ENCODE results near the gene AAGAB.
"Not testable (repeated sequence)": the region's sequence is repeated elsewhere in the genome, so short reads cannot be mapped to it uniquely, and the experiment has no call there.

The AAGAB gene

DNA sequence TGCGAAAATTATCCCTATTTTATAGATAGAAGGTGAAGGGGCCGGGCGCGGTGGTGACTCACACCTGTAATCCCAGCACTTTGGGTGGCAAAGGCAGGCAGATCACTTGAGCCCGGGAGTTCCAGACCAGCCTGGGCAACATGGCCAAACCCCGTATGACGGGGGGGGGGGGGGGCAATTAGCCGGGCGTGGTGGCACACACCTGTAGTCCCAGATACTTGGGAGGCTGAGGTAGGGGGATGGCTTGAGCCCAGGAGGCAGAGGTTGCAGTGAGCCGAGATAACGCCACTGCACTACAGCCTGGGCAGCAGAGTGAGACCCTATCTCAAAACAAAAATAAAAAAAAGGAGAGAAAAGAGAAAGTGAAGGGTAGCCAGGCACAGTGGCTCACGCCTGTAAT, 1.4 kb downstream of the AAGAB start:
- H3K36me3 ChIP-seq (ENCODE audit: control insufficient read depth, insufficient read depth, low read length), result no peaks in the 10 kb centered on the region
- no peak overlapping the region for H3K9ac ChIP-seq
- H3K27ac ChIP-seq, result no peak overlapping the region
- H2AFZ ChIP-seq, result no peak overlapping the region
- H3K4me2 ChIP-seq (ENCODE audit: low read length), result no peak overlapping the region
- H3K9me3 ChIP-seq (ENCODE audit: control insufficient read depth, low read length), result no peaks in the 10 kb centered on the region
- H3K27me3 ChIP-seq (ENCODE audit: control insufficient read depth, insufficient read depth, low read length), result no peaks in the 10 kb centered on the region
- peaks cover 3% of the 10 kb centered on the region for H3K4me1 ChIP-seq
- TF ChIP-seq, protein P1, sequence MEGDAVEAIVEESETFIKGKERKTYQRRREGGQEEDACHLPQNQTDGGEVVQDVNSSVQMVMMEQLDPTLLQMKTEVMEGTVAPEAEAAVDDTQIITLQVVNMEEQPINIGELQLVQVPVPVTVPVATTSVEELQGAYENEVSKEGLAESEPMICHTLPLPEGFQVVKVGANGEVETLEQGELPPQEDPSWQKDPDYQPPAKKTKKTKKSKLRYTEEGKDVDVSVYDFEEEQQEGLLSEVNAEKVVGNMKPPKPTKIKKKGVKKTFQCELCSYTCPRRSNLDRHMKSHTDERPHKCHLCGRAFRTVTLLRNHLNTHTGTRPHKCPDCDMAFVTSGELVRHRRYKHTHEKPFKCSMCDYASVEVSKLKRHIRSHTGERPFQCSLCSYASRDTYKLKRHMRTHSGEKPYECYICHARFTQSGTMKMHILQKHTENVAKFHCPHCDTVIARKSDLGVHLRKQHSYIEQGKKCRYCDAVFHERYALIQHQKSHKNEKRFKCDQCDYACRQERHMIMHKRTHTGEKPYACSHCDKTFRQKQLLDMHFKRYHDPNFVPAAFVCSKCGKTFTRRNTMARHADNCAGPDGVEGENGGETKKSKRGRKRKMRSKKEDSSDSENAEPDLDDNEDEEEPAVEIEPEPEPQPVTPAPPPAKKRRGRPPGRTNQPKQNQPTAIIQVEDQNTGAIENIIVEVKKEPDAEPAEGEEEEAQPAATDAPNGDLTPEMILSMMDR (IDR thresholded peaks at IDR 0.05), result no peak
- H3K4me3 ChIP-seq (ENCODE audit: low read depth, low read length), result peak overlapping the region; percentile 91
- peaks cover 26% of the 10 kb centered on the region for H3K79me2 ChIP-seq

DNA sequence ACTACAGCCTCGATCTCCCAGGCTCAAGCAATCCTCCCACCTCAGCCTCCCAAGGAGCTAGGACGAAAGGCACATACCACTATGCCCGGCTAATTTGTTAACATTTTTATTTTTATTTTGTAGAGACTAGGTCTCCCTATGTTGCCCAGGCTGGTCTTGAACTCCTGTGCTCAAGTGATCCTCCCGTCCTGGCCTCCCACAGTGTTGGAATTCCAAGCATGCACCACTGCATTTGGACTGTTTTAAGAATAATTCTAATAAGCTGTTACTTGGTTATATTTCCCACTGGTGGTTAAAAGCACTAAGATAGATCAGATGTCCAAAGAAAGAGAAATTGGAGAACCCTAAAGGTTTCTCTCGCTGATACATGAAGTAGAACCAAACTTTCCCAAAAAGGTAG, 3.1 kb downstream of the AAGAB start:
- no peak overlapping the region for H3K9ac ChIP-seq
- peaks cover 3% of the 10 kb centered on the region for H3K4me1 ChIP-seq
- TF ChIP-seq, protein P1 (IDR thresholded peaks at IDR 0.05), result no peak
- H3K36me3 ChIP-seq (ENCODE audit: control insufficient read depth, insufficient read depth, low read length), result no peaks in the 10 kb centered on the region
- no peak overlapping the region for H3K27ac ChIP-seq
- no peaks in the 10 kb centered on the region for H3K9me3 ChIP-seq (ENCODE audit: control insufficient read depth, low read length)
- H3K4me3 ChIP-seq (ENCODE audit: low read depth, low read length), result no peak overlapping the region
- no peak overlapping the region for H2AFZ ChIP-seq
- peaks cover 33% of the 10 kb centered on the region for H3K79me2 ChIP-seq
- H3K4me2 ChIP-seq (ENCODE audit: low read length), result no peak overlapping the region
- H3K27me3 ChIP-seq (ENCODE audit: control insufficient read depth, insufficient read depth, low read length), result no peaks in the 10 kb centered on the region

DNA sequence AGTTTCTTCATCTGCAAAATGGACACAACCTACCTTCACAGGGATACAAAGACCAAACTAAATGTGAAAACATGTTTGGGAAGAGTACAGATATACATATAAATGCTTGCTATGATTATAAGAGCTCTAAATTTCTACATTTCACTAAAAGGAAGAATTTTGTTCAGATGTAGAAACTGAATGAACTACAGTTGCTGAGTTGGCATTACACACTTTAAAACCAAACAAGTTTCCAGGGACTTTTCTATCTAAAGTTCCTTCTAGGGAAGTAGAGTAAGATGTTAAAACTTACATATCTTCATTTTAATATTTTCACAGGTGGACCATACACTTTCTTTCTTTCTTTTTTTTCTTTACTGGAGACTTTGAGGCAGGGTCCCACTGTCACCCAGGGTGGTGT, 4.6 kb downstream of the AAGAB start:
- Histone ChIP-seq H3K27me3 (ENCODE audit: control insufficient read depth, insufficient read depth, low read length) (no peaks in the 10 kb centered on the region), H3K27ac (no peak overlapping the region), H3K4me2 (ENCODE audit: low read length) (no peak overlapping the region), H3K9ac (no peak overlapping the region), H2AFZ (no peak overlapping the region), H3K4me1 (no peaks in the 10 kb centered on the region), H3K9me3 (ENCODE audit: control insufficient read depth, low read length) (no peaks in the 10 kb centered on the region), H3K36me3 (ENCODE audit: control insufficient read depth, insufficient read depth, low read length) (no peaks in the 10 kb centered on the region), H3K4me3 (ENCODE audit: low read depth, low read length) (no peak overlapping the region), H3K79me2 (peaks cover 33% of the 10 kb centered on the region)
- TF ChIP-seq, protein P1 (IDR thresholded peaks at IDR 0.05), result no peak

DNA sequence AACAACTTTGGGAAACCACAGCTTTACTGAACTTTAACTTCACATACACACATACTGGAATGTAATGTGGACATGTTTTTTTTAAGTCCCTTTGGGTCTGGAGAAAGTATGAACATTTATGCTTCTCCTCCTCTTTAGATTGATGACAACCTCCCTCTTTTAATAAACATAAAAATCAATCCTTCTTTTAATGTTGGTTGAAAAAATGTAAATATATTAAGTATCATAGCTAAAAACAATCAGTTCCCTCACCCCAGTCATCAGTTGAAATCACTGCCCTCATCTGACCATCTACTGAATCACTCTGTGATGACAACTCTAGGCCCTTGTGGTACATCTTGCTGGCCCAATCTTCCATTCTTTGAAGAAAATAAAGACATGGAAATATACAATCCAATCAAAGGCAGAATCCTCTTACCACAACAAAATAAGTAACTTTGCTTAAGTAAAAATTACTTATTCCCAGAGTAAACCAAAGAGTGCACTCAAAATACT, 6.4 kb downstream of the AAGAB start:
- no peaks in the 10 kb centered on the region for H3K4me1 ChIP-seq
- TF ChIP-seq, protein P1 (IDR thresholded peaks at IDR 0.05), result no peak
- H3K4me3 ChIP-seq (ENCODE audit: low read depth, low read length), result no peak overlapping the region
- no peak overlapping the region for H3K27ac ChIP-seq
- H3K36me3 ChIP-seq (ENCODE audit: control insufficient read depth, insufficient read depth, low read length), result no peaks in the 10 kb centered on the region
- H3K27me3 ChIP-seq (ENCODE audit: control insufficient read depth, insufficient read depth, low read length), result no peaks in the 10 kb centered on the region
- H3K4me2 ChIP-seq (ENCODE audit: low read length), result no peak overlapping the region
- H3K9me3 ChIP-seq (ENCODE audit: control insufficient read depth, low read length), result no peaks in the 10 kb centered on the region
- no peak overlapping the region for H3K9ac ChIP-seq
- no peak overlapping the region for H2AFZ ChIP-seq
- peaks cover 33% of the 10 kb centered on the region for H3K79me2 ChIP-seq

DNA sequence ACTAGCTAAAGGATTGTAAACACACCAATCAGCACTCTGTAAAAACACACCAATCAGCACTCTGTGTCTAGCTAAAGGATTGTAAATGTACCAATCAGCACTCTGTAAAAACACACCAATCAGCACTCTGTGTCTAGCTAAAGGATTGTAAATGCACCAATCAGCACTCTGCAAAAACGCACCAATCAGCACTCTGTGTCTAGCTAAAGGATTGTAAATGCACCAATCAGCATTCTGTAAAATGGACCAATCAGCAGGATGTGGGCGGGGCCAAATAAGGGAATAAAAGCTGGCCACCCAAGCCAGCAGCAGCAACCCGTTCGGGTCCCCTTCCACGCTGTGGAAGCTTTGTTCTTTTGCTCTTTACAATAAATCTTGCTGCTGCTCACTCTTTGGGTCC, 7.9 kb downstream of the AAGAB start:
- H3K4me3 ChIP-seq (ENCODE audit: low read depth, low read length); H3K27me3 ChIP-seq (ENCODE audit: control insufficient read depth, insufficient read depth, low read length); H3K4me2 ChIP-seq (ENCODE audit: low read length); H3K4me1 ChIP-seq; H2AFZ ChIP-seq; H3K9ac ChIP-seq; H3K36me3 ChIP-seq (ENCODE audit: control insufficient read depth, insufficient read depth, low read length); H3K9me3 ChIP-seq (ENCODE audit: control insufficient read depth, low read length); H3K27ac ChIP-seq: not testable (repeated sequence)
- H3K79me2 ChIP-seq, result peaks cover 29% of the 10 kb centered on the region

All from parathyroid adenoma (tissue), 2 donors.